NT2/D1 (cell line): ENCODE data around the gene ITGA1.

ENCODE experiments used
- SUZ12 ChIP-seq: IDR thresholded peaks from 2 replicates; pipeline ENCODE4 v1.6.1; 2011; ENCODE audit not compliant: insufficient read length, insufficient read depth; ENCODE audit errors: extremely low read depth
- YY1 ChIP-seq: IDR thresholded peaks from 2 replicates; pipeline ENCODE4 v1.6.1; 2011; ENCODE audit not compliant: insufficient read length, insufficient read depth
- ZNF274 ChIP-seq: IDR thresholded peaks from 2 replicates; pipeline ENCODE4 v1.6.1; 2011; ENCODE audit warnings: mild to moderate bottlenecking, low read depth, low read length

GRCh38 chr5:52864371-52864770 lies 76.7 kb downstream of the ITGA1 start:
- TF ChIP-seq ZNF274: no peak
- no peak for TF ChIP-seq YY1
- TF ChIP-seq SUZ12: no peak
